Hepatocyte (in vitro differentiated cells): ENCODE data around the gene CDC42BPB.

ENCODE experiments used
- CTCF ChIP-seq: fragments of 200-600 bp; sonication (generic); IDR thresholded peaks from 2 replicates; pipeline ENCODE4 v1.5.1; 2016; ENCODE audit warnings: antibody characterized with exemption, mild to moderate bottlenecking; ENCODE audit not compliant: poor library complexity
- EZH2 ChIP-seq: fragments of 200-600 bp; sonication (generic); IDR thresholded peaks from 2 replicates; pipeline ENCODE4 v1.6.1; 2016; ENCODE audit warnings: antibody characterized with exemption, mild to moderate bottlenecking, borderline replicate concordance

DNA sequence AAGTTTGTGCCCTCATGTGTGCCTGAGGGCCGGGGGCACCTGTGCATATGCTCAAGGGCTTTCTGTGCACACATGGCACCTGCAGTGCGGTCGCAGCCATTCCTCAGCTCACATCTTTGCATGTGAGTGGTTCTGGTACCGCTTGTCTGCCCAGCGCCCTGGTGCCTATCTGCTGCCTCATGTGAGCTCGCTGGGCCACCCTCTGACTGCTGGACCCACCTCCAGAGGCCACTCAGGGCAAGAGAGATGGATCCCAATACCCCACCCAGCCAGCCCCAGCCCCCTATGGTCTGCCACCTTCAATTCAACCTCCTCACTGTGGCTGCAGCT is 140.3 kb downstream of the CDC42BPB start:
- TF ChIP-seq EZH2 = no peak
- no peak for TF ChIP-seq CTCF
